Motor neuron (in vitro differentiated cells): ENCODE data around the gene FAM120B. TPM values are rescaled to one million over a fixed set of nuclear protein-coding genes. Genes with fewer than 3 reads are reported as not detected.

ENCODE experiments used
- ATAC-seq, 8 experiments: fragments of 200-7000 bp; cut with Tn5 transposase; replicated peaks in 6 of 8; 2 replicates each; pipeline ENCODE4 v1.8.0; 2021; ENCODE audit warnings: mild to moderate bottlenecking in 8 of 8, moderate library complexity in 8 of 8
- H3K27ac ChIP-seq, 2 donors: fragments of 250-450 bp; sonication (Bioruptor Pico); 2 replicates each; pipeline ENCODE4 v1.9.0; 2021; ENCODE audit warnings: antibody characterized with exemption in 2 of 2, mild to moderate bottlenecking in 2 of 2, moderate library complexity in 1 of 2
- H3K4me1 ChIP-seq, 2 donors: fragments of 250-450 bp; sonication (Bioruptor Pico); replicated peaks in 1 of 2; 2 replicates each; pipeline ENCODE4 v1.6.1; 2021; ENCODE audit warnings: antibody characterized with exemption in 2 of 2, mild to moderate bottlenecking in 2 of 2, moderate library complexity in 1 of 2
- H3K4me3 ChIP-seq, 5 donors: fragments of 250-450 bp; sonication (Bioruptor Pico); 2 replicates each; pipeline ENCODE4 v1.9.0; 2021; ENCODE audit warnings: antibody characterized with exemption in 5 of 5, mild to moderate bottlenecking in 5 of 5, moderate library complexity in 4 of 5
- WGBS, 10 experiments: fragments of 450-650 bp; shearing (Covaris generic); methylation state at CpG; one replicate each; pipeline ENCODE4 v1.0.0; 2022; 5-methylcytosine and 5-hydroxymethylcytosine counted together
- in situ Hi-C, 9 experiments: fragments of 400-800 bp; cut with MboI; loops; one replicate each; pipeline ENCODE4 v1.15.0; 2021; ENCODE audit warnings: low sequenced_read_pairs in 9 of 9, low pct_unique_long_range_greater_than_20kb in 2 of 9; ENCODE audit not compliant: unreplicated experiment in 9 of 9
- total RNA-seq, 8 experiments: library from RNA; unstranded; fragments of 300-600 nt; gene quantifications; 2 replicates each; pipeline versions ENCODE4 v1.2.3 to v1.2.4, GENCODE V29; 2022

FAM120B gene
- total RNA-seq, 8 experiments from 2014 or later = 15.9 to 35.4 (median 22.2) TPM

DNA sequence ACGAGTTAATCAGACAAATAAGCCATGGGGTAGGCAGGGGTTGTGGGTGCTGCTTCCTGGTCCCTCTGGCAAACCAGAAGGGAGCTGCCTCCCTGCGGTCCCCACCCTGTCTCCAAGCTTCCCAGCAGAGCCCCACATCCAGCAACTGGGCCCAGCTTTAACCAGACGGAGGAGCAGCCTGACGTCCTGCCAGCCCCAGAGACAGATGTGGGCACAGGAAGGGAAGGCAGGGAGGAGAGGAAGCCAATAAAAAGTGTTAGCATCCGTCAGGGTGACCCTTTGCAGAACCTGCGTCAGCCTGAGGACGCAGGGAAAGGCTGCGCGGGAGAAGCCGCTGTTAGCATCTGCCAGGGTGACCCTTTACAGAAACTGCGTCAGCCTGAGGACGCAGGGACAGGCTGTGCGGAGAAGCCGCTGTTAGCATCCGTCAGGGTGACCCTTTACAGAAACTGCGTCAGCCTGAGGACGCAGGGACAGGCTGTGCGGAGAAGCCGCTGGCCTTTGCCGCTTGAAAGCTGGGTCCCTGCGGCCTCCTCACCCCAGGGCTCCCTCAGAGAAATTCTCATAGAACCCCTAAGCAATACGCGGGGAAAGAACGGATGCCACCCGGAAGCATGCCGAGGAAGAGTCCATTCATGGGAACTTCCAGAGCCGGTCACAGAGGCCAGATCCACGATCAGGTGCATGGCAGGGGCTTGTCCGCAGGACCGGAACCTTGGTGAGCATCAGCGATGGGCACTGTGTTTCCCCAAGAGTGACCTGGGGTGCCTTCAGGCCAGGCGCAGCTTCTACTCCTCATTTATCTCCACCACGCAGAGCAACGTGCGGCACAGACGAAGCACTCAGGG, 31.6 kb upstream of the FAM120B start:
- Histone ChIP-seq H3K27ac (peak overlapping the region in 1 of 2 donors; percentile 57), H3K4me1 (peaks cover 11 to 32% of the 10 kb centered on the region in 2 donors), H3K4me3 (no peak overlapping the region)
- WGBS, 10 experiments = 53 to 100% (median 84%) methylated on average over 1 to 23 of the region's 36 CpGs
- in situ Hi-C loops = loop anchor here in 2 of 9 experiments (25.0 kb wide), 1 partner anchor 438 kb away; no protein-coding TSS in a partner anchor
- peak in 5 of 8 experiments; percentile 31 to 83 (median 49) for ATAC-seq

DNA sequence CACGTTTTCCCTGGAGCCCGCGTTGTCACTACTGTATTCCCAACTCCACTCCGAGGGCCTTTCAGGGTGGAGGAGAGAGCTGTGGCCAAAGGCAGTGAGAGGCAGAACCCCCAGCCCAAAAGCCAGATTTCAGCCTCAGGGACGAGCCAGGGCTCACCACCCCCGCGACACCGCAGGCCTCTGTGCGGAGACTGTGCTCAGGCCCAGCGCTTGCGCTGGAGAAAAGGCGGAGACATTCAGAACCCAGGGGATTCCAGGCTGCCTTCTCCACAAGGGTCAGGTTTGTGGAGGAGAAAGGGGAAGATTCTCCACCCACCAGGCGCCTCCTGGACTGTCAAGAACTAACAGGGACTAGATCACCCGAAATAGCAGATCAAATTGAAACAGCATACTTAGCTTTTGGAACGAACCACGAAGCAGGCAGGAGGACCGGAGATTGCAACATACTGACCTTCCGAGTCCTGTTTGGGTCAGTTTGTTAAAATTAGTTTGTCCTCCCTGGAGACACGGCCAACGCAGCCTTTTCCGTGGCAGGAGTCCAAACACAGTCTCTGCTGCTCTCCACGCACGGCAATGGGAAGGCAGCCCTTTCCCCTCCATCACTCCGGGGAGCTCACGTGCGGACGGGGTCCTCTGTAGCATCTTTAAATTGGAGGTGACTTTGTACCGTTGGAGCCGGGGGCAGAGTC, 30.0 kb upstream of the FAM120B start:
- ATAC-seq = no peak
- in situ Hi-C loops = loop anchor here in 2 of 9 experiments (25.0 kb wide), 1 partner anchor 439 kb away; no protein-coding TSS in a partner anchor
- peaks cover 15 to 38% of the 10 kb centered on the region in 2 donors for H3K4me1 ChIP-seq
- H3K4me3 ChIP-seq = no peak overlapping the region
- WGBS, 10 experiments = 60 to 100% (median 81%) methylated on average over 1 to 22 of the region's 29 CpGs; no CpG with 5 or more reads in 1 of the 10 experiments
- H3K27ac ChIP-seq = no peak overlapping the region

DNA sequence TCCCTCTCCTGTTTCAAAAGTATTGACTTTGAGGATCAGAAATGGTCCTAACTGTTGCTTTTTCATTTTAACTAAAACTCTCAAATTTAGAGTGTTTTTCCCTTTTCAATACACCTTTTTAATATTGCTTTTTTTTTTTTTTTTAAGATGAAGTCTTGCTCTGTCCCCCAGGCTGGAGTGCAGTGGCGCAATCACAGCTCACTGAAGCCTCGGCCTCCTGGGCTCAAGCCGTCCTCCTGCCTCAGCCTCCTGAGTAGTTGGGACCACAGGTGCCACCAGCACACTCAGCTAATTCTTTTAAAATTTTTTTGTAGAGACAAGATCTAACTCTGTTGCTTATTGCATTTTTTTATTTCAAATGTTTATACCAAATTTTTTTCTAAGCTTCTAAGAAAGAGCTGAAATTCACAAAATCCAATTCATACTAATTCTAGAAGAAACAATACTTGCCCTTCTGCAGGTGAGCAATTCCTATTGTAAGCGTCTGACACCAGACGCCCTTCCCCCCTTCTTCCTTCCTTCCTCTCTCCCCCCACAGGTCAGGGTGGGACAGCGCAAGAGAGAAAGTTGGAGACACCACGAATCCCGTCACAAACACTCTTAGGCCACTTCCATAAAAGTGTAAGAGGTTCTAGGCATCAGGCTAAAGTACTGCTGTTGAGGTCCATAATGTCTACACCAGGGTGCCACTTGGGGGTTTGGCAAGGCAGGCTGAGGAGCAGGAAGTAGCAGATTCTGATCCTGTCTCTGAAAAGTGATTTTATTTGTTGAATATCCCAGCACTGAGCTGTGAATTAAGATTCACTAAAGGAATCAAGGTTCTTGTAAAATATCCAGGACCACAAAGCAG, 28.4 kb upstream of the FAM120B start:
- in situ Hi-C loops = loop anchor here in 2 of 9 experiments (25.0 kb wide), 1 partner anchor 441 kb away; no protein-coding TSS in a partner anchor
- peaks cover 15 to 38% of the 10 kb centered on the region in 2 donors for H3K4me1 ChIP-seq

DNA sequence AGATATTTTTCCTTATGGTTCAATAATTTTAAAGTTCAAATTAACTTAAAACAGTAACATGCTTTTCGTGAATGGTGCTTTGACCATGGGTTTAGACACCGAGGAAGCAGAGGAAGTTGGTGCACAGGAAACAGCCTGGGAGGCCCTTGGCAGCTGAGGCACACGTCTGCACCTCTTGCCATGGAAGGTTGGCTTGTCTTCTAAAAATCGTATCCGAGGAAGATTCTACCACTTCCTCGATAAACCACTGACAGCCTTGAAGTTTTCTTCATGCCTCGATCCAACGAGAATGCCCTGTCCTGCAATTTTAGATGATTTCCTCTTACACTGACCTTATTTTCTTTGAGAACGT, 27.8 kb upstream of the FAM120B start:
- no peak overlapping the region for H3K27ac ChIP-seq
- H3K4me1 ChIP-seq = peaks cover 15 to 35% of the 10 kb centered on the region in 2 donors
- ATAC-seq = no peak
- in situ Hi-C loops = loop anchor here in 2 of 9 experiments (25.0 kb wide), 1 partner anchor 441 kb away; no protein-coding TSS in a partner anchor
- 60 to 97% (median 79%) methylated on average over 3 to 9 of the region's 9 CpGs; no CpG with 5 or more reads in 1 of the 10 experiments for WGBS, 10 experiments
- H3K4me3 ChIP-seq = no peak overlapping the region

More for the DNA sequence above, 28.4 kb upstream of the FAM120B start:
- ATAC-seq = no peak
- Histone ChIP-seq H3K4me3 (no peak overlapping the region), H3K27ac (no peak overlapping the region)
- WGBS, 10 experiments = 67 to 92% (median 81%) methylated on average over 1 to 8 of the region's 8 CpGs; no CpG with 5 or more reads in 1 of the 10 experiments

- Histone ChIP-seq H3K27ac (no peak overlapping the region), H3K4me3 (no peak overlapping the region), H3K4me1 (peaks cover 14 to 28% of the 10 kb centered on the region in 2 donors)
- in situ Hi-C loops = loop anchor here in 2 of 9 experiments (25.0 kb wide), 1 partner anchor 442 kb away; no protein-coding TSS in a partner anchor
- peak in 1 of 8 experiments; percentile 6 for ATAC-seq
- WGBS, 10 experiments = 68 to 94% (median 89%) methylated on average over 3 to 8 of the region's 8 CpGs; no CpG with 5 or more reads in 3 of the 10 experiments
Observed at GRCh38 chr6:170279426-170279825, 27.1 kb upstream of the FAM120B start.

DNA sequence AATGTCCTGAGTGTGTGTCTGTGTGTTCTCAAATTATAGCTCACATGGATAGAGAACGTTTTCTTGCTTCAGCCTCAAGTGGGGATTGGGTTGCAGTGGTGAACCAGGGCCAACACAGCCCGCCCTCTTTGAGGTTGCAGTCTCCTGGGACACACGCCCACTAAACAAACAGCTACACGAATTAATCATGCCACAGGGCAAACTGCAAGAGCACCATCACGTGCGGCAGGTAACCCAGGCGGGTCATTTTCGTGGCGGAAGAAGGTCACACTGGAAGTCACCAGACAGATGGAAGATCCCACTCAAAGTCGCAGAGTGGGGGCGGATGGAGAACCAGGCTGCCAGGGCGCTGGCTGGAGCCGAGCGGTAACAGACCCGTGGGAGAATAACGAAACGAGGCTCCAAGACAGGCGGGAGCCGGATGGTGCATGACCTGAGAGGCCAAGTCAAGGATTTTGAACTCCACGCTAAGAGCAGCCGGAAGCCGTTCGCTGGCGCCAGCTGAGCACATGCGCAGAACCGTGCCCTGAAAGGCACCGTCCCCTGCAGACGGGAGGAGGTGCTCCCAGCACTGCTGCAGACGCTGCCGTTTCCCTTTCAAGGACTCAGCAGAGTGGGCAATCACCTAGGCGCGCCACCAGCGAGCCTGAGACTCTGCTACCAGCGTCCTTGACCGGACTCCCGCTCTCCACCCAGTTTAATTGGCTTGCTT, 26.4 kb upstream of the FAM120B start:
- Histone ChIP-seq H3K27ac (no peak overlapping the region), H3K4me3 (peak overlapping the region in 2 of 5 donors; percentile 6 to 16), H3K4me1 (peaks cover 10 to 22% of the 10 kb centered on the region in 2 donors)
- in situ Hi-C loops = loop anchor here in 2 of 9 experiments (25.0 kb wide), 1 partner anchor 443 kb away; no protein-coding TSS in a partner anchor
- peak; percentile 29 to 93 (median 90) for ATAC-seq
- WGBS, 10 experiments = 10 to 86% (median 33%) methylated on average over 2 to 25 of the region's 36 CpGs; no CpG with 5 or more reads in 1 of the 10 experiments

DNA sequence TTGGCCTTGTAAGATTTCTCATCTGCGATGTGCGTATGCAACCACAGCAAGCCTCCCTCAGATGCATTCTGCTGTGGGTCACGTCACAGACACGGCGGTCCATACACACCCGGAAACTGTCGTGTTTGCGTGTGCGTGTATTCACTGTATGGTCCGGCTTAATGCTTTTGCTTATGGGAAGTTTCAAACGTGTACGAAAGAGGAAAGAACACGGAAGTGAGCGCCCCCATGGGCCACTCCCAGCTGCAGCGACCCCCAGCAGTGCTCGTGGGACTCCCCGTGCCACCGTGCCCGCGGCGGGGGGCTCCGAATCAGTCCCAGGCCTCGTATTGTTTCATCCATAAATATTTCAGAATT, 25.9 kb upstream of the FAM120B start:
- WGBS, 10 experiments = 13 to 100% (median 36%) methylated on average over 1 to 17 of the region's 23 CpGs; no CpG with 5 or more reads in 3 of the 10 experiments
- no peak overlapping the region for H3K27ac ChIP-seq
- peak overlapping the region in 2 of 5 donors; percentile 6 to 16 for H3K4me3 ChIP-seq
- ATAC-seq = peak in 6 of 8 experiments; percentile 34 to 79 (median 45)
- in situ Hi-C loops = loop anchor here in 2 of 9 experiments (25.0 kb wide), 1 partner anchor 443 kb away; no protein-coding TSS in a partner anchor
- H3K4me1 ChIP-seq = peaks cover 12 to 18% of the 10 kb centered on the region in 2 donors

GRCh38 chr6:170281331-170282292, 24.9 kb upstream of the FAM120B start:
- H3K4me3 ChIP-seq = no peak overlapping the region
- in situ Hi-C loops = loop anchor here in 2 of 9 experiments (25.0 kb wide), 1 partner anchor 444 kb away; no protein-coding TSS in a partner anchor
- H3K27ac ChIP-seq = no peak overlapping the region
- 39 to 100% (median 86%) methylated on average over 2 to 33 of the region's 48 CpGs for WGBS, 10 experiments
- ATAC-seq = no peak
- peaks cover 21 to 25% of the 10 kb centered on the region in 2 donors for H3K4me1 ChIP-seq

- no peak overlapping the region for H3K27ac ChIP-seq
- no peak overlapping the region for H3K4me3 ChIP-seq
- no peak for ATAC-seq
- WGBS, 10 experiments = 75 to 100% (median 90%) methylated on average over 1 to 21 of the region's 28 CpGs; no CpG with 5 or more reads in 1 of the 10 experiments
- peaks cover 30 to 35% of the 10 kb centered on the region in 2 donors for H3K4me1 ChIP-seq
- in situ Hi-C loops = loop anchor here in 2 of 9 experiments (25.0 kb wide), 1 partner anchor 445 kb away; no protein-coding TSS in a partner anchor
Observed at GRCh38 chr6:170282512-170283158, 23.9 kb upstream of the FAM120B start.
